ENCODE measurements around the gene SLC7A1.
A peak's percentile ranks its signal among the peaks of the same experiment; 100 is the strongest.

Gene SLC7A1

DNA sequence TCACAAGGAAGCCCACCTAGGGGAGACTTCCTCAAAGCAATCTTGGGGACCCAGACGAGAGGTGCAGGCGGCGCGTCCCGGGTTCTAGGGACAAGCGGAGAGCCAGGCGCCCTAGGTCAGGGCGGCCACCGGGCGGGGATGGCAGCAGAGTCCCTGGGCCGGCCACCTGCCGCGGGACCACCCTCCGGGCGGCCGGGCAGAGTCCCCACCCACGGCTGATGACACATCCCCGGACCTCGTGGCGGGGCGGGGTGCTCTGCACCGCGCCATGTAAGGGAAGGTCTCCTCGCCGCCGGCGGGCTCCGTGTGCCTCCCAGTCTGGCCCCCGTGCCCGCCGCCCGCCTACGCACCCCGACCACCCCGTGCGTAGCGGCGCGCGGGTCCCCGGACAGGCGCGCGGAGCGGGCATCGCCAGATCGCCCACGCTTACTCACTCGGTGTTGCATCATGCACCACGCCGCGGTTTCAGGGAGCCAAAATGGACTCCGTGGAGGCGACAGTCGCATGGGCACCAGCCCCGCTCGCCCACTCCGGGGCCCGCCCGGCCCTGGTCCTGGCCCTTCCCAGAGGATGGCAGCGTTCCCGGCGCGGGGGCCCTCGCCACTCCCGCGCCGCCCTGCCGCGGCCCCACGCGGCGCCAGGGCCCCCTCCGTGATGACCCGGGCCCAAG lies 643 bp downstream of the SLC7A1 start:
- TF ChIP-seq, protein P1, sequence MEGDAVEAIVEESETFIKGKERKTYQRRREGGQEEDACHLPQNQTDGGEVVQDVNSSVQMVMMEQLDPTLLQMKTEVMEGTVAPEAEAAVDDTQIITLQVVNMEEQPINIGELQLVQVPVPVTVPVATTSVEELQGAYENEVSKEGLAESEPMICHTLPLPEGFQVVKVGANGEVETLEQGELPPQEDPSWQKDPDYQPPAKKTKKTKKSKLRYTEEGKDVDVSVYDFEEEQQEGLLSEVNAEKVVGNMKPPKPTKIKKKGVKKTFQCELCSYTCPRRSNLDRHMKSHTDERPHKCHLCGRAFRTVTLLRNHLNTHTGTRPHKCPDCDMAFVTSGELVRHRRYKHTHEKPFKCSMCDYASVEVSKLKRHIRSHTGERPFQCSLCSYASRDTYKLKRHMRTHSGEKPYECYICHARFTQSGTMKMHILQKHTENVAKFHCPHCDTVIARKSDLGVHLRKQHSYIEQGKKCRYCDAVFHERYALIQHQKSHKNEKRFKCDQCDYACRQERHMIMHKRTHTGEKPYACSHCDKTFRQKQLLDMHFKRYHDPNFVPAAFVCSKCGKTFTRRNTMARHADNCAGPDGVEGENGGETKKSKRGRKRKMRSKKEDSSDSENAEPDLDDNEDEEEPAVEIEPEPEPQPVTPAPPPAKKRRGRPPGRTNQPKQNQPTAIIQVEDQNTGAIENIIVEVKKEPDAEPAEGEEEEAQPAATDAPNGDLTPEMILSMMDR (IDR thresholded peaks at IDR 0.05; ENCODE audit: low read length, missing control alignments), result no peak
- peak overlapping the region; percentile 63 for H3K4me3 ChIP-seq (replicated peaks; ENCODE audit: low read depth, low read length)
- DNase-seq (ENCODE audit: low read depth), result peak; percentile 66

DNA sequence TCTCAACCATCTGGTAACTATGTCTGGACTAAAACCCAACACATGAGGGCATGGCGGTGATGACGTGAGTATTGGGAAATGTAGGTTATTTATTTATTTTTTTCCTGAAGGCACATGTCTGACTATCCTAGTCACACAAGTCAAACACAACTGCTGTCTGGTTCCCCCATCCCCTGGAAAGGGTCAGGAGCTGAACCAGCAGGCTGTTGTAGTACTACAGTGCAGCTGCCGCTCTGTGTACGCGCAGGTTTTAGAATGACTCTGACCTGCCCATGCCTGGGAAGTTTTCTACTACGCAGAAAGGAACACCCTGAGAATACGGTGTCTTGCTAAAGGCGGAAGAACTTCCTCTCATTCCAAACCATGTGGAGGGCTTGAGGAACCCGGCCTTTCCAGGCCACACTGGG lies 1.2 kb downstream of the SLC7A1 start:
- peak overlapping the region; percentile 63 for H3K4me3 ChIP-seq (replicated peaks; ENCODE audit: low read depth, low read length)
- peak; percentile 65 for DNase-seq (ENCODE audit: low read depth)
- TF ChIP-seq, protein P1 (IDR thresholded peaks at IDR 0.05; ENCODE audit: low read length, missing control alignments), result no peak

DNA sequence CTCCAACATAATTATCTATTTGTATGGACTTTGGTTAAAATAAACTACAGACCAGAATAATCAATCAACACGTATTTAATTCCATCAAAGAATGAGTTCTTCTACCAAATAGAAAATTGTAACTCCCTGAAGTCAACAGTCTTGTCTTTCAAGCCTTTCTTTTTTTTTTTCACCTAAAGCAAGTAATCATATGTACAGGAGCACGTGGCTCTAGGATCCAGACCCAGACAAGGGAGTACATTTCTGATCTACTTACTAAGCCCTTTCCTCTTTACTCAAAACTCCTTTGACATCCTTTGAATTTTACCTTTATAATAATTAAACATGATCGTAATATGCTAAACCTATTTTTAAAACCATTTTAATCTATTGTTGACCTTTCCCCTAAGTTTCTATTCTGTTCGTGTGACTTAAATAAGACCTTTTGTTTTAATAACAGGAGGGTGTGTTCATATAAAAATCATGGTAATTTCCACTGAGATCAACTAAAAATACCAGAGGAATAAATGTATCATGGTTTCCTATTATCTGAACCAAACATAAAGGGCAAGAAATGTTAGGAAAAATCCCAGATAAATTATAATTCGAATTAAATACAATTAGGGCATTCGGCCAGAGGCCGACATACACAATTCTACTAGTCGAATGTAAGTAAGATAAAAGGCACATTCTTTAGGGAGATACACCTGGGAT lies 1.7 kb downstream of the SLC7A1 start:
- H3K4me3 ChIP-seq (replicated peaks; ENCODE audit: low read depth, low read length), result peak overlapping the region; percentile 63
- no peak for DNase-seq (ENCODE audit: low read depth)
- TF ChIP-seq, protein P1 (IDR thresholded peaks at IDR 0.05; ENCODE audit: low read length, missing control alignments), result no peak

DNA sequence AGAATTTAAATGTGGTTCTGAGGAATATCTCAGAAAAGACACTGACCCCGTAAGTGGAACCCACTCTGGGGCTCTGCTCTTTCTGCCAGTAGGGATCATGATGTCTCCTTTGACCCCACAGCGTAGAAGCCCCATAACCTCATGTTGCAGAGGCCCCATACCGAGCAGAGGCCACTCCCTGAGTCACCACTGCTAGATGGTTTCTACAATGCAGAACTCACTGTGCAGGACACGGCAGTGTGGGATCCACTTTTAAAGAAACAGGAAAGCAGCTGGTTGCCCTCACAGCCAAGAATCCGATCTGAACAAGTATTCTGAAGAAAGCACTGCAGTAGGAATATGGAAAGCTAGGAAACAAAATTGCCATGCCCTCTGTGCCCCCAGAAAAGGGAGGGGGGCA lies 4.2 kb downstream of the SLC7A1 start:
- H3K4me3 ChIP-seq (replicated peaks; ENCODE audit: low read depth, low read length), result no peak overlapping the region
- TF ChIP-seq, protein P1 (IDR thresholded peaks at IDR 0.05; ENCODE audit: low read length, missing control alignments), result no peak
- no peak for DNase-seq (ENCODE audit: low read depth)

DNA sequence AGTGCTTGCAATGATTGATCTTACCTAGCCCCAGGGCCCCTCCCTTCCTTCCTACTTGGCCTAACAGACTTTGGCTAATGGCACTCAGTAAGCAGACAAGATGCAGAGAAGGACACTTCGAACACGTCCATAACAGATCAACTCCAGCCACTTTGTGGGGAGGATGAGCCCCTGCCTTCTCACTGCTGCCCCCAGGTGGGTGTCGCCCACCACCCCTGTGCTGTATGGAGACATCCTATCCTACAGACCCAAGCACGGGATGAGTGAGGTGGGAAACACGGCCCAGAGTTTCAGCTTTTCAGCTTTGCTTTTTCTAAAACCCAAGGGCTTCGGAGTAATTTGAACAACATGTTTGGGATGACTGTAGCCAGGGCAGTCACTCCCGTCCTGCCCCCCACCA lies 5.5 kb downstream of the SLC7A1 start:
- H3K4me3 ChIP-seq (replicated peaks; ENCODE audit: low read depth, low read length), result no peak overlapping the region
- no peak for DNase-seq (ENCODE audit: low read depth)
- TF ChIP-seq, protein P1 (IDR thresholded peaks at IDR 0.05; ENCODE audit: low read length, missing control alignments), result no peak

DNA sequence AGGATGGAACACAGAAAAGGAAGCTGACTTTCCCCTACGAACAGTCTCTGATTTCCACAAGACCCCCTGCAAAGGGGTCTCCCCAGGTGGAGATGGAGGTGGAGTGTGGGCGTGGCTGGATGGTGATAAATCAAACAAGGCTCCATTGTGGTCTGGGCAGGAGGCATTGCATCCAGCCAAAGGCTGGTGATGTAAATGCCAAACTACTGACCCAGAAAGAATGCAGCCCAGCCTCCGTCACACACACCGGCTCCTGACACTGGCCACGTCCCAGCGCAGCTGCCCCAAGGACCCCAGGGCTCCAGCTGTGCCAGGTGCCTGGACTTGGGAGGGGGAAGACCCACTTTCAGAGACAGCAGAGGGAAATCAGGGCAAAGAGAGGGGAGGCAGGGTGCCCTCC lies 6.3 kb downstream of the SLC7A1 start:
- TF ChIP-seq, protein P1 (IDR thresholded peaks at IDR 0.05; ENCODE audit: low read length, missing control alignments), result no peak
- no peak for DNase-seq (ENCODE audit: low read depth)
- no peak overlapping the region for H3K4me3 ChIP-seq (replicated peaks; ENCODE audit: low read depth, low read length)
